Stimulated activated CD8-positive, alpha-beta memory T cell treated with anti-CD3 and anti-CD28 coated beads, Interleukin-4, amount 100 ng/mL, for 1 hour (primary cell): ENCODE data around the gene CUL4A.

Experiments
- DNase-seq, 2 donors: peaks; one replicate each; pipeline ENCODE4 v3.0.0-alpha.2; 2020; ENCODE audit warnings: low read depth in 2 of 2, low spot score in 1 of 2

CUL4A gene

GRCh38 chr13:113179374-113180230, 29.8 kb upstream of the CUL4A start:
- DNase-seq: no peak

- DNase-seq: no peak
Measured at GRCh38 chr13:113182046-113182445, 27.4 kb upstream of the CUL4A start.

GRCh38 chr13:113183450-113184129, 25.8 kb upstream of the CUL4A start:
- no peak for DNase-seq

GRCh38 chr13:113184568-113185440, 24.6 kb upstream of the CUL4A start:
- no peak for DNase-seq

- DNase-seq: no peak
Measured at GRCh38 chr13:113186061-113186900, 23.1 kb upstream of the CUL4A start.

- DNase-seq: no peak
Measured at GRCh38 chr13:113187263-113187669, 22.1 kb upstream of the CUL4A start.

- no peak for DNase-seq
Measured at GRCh38 chr13:113187883-113188665, 21.3 kb upstream of the CUL4A start.

GRCh38 chr13:113190181-113190580, 19.2 kb upstream of the CUL4A start:
- DNase-seq: no peak

- no peak for DNase-seq
Measured at GRCh38 chr13:113192279-113192678, 17.1 kb upstream of the CUL4A start.

- DNase-seq: no peak
Measured at GRCh38 chr13:113192902-113193301, 16.5 kb upstream of the CUL4A start.

- DNase-seq: no peak
Measured at GRCh38 chr13:113195360-113195759, 14.1 kb upstream of the CUL4A start.

GRCh38 chr13:113196970-113197737, 12.3 kb upstream of the CUL4A start:
- no peak for DNase-seq

GRCh38 chr13:113201815-113202214, 7.6 kb upstream of the CUL4A start:
- DNase-seq: no peak

GRCh38 chr13:113202912-113203311, 6.5 kb upstream of the CUL4A start:
- DNase-seq: no peak

- DNase-seq: no peak
Measured at GRCh38 chr13:113203507-113204377, 5.7 kb upstream of the CUL4A start.

GRCh38 chr13:113204378-113204734, 5.1 kb upstream of the CUL4A start:
- DNase-seq: no peak

GRCh38 chr13:113205428-113205931, 3.9 kb upstream of the CUL4A start:
- no peak for DNase-seq

- no peak for DNase-seq
Measured at GRCh38 chr13:113207460-113207859, 2.0 kb upstream of the CUL4A start.
